NCI-H2107 treated with DMSO at 0.1 percent for 48 hours (cell line): ENCODE measurements around the gene PNPLA6.

Source experiments
- DNase-seq: peaks from one replicate; lab custom pipeline; 2025; ENCODE audit not compliant: unreplicated experiment; lab: John Stamatoyannopoulos, UW

Gene PNPLA6

DNA sequence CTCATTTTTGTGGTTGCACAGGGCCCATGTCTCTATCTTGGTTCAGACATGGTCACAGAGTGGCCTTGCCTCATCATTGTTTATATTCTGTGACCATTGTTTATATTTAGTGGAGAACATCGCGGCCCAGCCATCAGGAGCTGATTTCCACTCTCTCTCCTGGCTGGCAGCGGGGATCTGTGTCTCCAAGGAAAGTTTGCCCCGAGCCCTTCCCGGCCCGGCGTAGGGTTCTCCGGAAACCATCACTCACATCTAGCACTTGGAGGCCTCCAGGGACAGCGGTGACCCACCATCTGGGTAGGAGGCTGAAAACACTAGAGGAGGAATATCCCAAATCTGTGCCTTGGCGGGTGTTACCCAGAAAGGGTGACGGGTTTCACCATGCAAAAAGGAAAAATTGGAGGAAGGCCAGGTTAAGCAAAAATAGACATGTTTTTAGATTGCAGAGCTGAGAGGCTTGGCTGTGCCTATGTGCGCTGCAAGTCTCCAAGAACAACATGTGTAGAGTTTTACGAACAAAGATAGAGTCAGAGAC lies 20.3 kb upstream of the PNPLA6 start:
- DNase-seq = no peak

DNA sequence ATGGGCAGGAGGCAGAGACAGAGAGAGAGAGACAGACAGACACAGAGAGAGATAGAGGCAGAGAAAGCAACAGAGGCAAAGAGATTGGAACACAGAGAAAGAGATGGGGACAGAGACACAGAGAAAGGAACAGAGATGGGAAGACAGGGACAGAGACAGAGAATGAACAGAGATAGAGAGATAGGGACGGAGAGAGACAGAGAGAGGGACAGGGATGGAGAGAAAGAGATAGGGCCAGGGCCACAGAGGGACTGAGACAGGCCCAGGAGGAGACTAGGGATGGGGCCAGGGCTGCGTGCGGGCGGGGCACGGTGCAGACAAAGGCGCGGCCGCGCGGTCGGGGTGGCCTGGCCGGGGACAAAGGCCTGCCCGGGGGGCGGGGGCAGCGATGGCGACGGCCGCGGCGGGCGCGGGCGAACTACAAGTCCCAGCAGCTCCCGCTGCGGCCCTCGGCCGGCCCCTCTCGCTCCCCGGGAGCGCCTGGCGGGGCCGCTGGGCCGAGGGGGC lies 19.8 kb upstream of the PNPLA6 start, which contains the start of gene ZNF358:
Gene ZNF358 (plus strand): TSS at position 459 of the 507 bp plus-strand sequence. CDS start 3,140 bp downstream, outside the sequence.
- DNase-seq = peak; percentile 40

- DNase-seq = no peak
Measured at GRCh38 chr19:7516333-7516732, 19.2 kb upstream of the PNPLA6 start.

GRCh38 chr19:7516878-7517277 lies 18.6 kb upstream of the PNPLA6 start:
- DNase-seq = no peak

DNA sequence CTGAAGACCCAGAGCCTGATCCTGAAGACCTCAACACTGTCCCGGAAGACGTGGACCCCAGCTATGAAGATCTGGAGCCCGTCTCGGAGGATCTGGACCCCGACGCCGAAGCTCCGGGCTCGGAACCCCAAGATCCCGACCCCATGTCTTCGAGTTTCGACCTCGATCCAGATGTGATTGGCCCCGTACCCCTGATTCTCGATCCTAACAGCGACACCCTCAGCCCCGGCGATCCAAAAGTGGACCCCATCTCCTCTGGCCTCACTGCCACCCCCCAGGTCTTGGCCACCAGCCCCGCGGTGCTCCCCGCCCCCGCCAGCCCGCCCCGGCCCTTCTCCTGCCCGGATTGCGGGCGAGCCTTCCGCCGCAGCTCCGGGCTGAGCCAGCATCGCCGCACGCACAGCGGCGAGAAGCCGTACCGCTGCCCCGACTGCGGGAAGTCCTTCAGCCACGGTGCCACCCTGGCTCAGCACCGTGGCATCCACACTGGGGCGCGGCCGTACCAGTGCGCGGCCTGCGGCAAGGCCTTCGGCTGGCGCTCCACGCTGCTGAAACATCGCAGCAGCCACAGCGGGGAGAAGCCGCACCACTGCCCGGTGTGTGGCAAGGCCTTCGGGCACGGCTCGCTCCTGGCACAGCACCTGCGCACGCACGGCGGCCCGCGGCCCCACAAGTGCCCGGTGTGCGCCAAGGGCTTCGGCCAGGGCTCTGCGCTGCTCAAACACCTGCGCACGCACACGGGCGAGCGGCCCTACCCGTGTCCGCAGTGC lies 16.0 kb upstream of the PNPLA6 start:
- DNase-seq = no peak

GRCh38 chr19:7520131-7521051 lies 15.1 kb upstream of the PNPLA6 start:
- DNase-seq = no peak

GRCh38 chr19:7521551-7522071 lies 13.9 kb upstream of the PNPLA6 start:
- no peak for DNase-seq

- peak; percentile 77 for DNase-seq
Measured at GRCh38 chr19:7522072-7522922, 13.2 kb upstream of the PNPLA6 start, which contains the start of gene MCOLN1. TSS of gene MCOLN1 (plus strand) at chr19:7522624. CDS start at chr19:7522751, 127 bp downstream.

GRCh38 chr19:7522923-7523667 lies 12.4 kb upstream of the PNPLA6 start:
- DNase-seq = no peak

GRCh38 chr19:7524523-7524922 lies 11.0 kb upstream of the PNPLA6 start:
- DNase-seq = no peak

GRCh38 chr19:7524992-7525739 lies 10.4 kb upstream of the PNPLA6 start:
- DNase-seq = no peak

- DNase-seq = no peak
Measured at GRCh38 chr19:7526059-7526929, 9.2 kb upstream of the PNPLA6 start.

- DNase-seq = no peak
Measured at GRCh38 chr19:7527516-7528191, 7.9 kb upstream of the PNPLA6 start.

DNA sequence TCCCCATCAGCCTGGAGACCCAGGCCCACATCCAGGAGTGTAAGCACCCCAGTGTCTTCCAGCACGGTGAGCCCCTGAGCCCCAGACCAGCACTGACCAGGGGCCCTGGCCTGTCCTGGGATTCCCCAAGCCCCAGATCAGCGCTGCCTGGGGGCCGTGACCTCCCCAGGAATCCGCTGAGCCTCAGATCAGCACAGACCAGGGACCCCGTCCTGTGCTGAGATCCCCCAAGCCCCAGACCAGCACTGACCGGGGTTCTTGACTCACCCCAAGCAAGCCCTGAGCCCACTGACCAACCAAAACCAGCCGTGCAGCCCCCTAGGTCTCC lies 7.4 kb upstream of the PNPLA6 start:
- no peak for DNase-seq

- no peak for DNase-seq
Measured at GRCh38 chr19:7528522-7529245, 6.8 kb upstream of the PNPLA6 start.

DNA sequence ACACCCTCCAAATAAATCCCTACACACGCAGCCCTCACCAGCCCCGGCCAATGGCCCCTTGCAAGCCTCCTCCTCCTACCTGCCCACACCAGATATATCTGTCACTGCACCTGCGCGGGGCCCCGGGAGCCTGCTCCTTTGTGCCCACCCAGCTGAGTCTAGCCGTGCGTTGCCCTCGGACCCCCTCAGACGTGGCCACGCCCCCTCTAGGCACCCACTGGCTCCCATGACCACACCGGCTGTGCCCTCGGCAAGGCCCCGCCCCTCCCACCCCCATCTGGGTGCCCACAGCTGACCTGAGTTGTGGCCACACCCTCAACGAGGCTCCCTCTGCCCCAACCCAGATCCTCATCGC lies 6.3 kb upstream of the PNPLA6 start:
- DNase-seq = no peak
